ENCODE results near the gene TMEM175.
"Not testable (repeated sequence)": the region's sequence is repeated elsewhere in the genome, so short reads cannot be mapped to it uniquely, and the experiment has no call there.

Gene TMEM175

GRCh38 chr4:910366-911091 is 21.7 kb upstream of the TMEM175 start:
- peaks cover 6% of the 10 kb centered on the region; the same call in 1 of the 2 replicates for H3K36me3 ChIP-seq (ENCODE audit: insufficient read depth, low read length)
- WGBS, result 95% methylated on average over 26 of the region's 26 CpGs
- H3K27me3 ChIP-seq (ENCODE audit: insufficient read depth, low read length), result no peaks in the 10 kb centered on the region
- H3K9me3 ChIP-seq (ENCODE audit: insufficient read depth, low read depth, low read length), result no peaks in the 10 kb centered on the region
- no peak overlapping the region for H3K4me3 ChIP-seq (ENCODE audit: low read length)
- no peak overlapping the region for H3K27ac ChIP-seq (ENCODE audit: low read depth, low read length)
- H3K4me1 ChIP-seq (ENCODE audit: insufficient read depth, low read length), result no peaks in the 10 kb centered on the region; the same call in 1 of the 2 replicates
- H3K9ac ChIP-seq (ENCODE audit: low read depth, low read length), result no peak overlapping the region

GRCh38 chr4:911221-911751 is 21.0 kb upstream of the TMEM175 start:
- peaks cover 6% of the 10 kb centered on the region; the same call in 1 of the 2 replicates for H3K36me3 ChIP-seq (ENCODE audit: insufficient read depth, low read length)
- no peaks in the 10 kb centered on the region for H3K9me3 ChIP-seq (ENCODE audit: insufficient read depth, low read depth, low read length)
- 95% methylated on average over 23 of the region's 23 CpGs for WGBS
- H3K27me3 ChIP-seq (ENCODE audit: insufficient read depth, low read length), result no peaks in the 10 kb centered on the region
- H3K9ac ChIP-seq (ENCODE audit: low read depth, low read length), result no peak overlapping the region
- H3K27ac ChIP-seq (ENCODE audit: low read depth, low read length), result no peak overlapping the region
- H3K4me1 ChIP-seq (ENCODE audit: insufficient read depth, low read length), result no peaks in the 10 kb centered on the region; the same call in 1 of the 2 replicates
- H3K4me3 ChIP-seq (ENCODE audit: low read length), result no peak overlapping the region

GRCh38 chr4:911871-912490 is 20.3 kb upstream of the TMEM175 start:
- peak overlapping the region; percentile 6; the same call in 1 of the 2 replicates for H3K27ac ChIP-seq (ENCODE audit: low read depth, low read length)
- H3K9ac ChIP-seq (ENCODE audit: low read depth, low read length), result no peak overlapping the region
- no peak overlapping the region for H3K4me3 ChIP-seq (ENCODE audit: low read length)
- H3K36me3 ChIP-seq (ENCODE audit: insufficient read depth, low read length), result peaks cover 6% of the 10 kb centered on the region; the same call in 1 of the 2 replicates
- WGBS, result 82% methylated on average over 29 of the region's 29 CpGs
- H3K9me3 ChIP-seq (ENCODE audit: insufficient read depth, low read depth, low read length), result no peaks in the 10 kb centered on the region
- no peaks in the 10 kb centered on the region; the same call in 1 of the 2 replicates for H3K4me1 ChIP-seq (ENCODE audit: insufficient read depth, low read length)
- H3K27me3 ChIP-seq (ENCODE audit: insufficient read depth, low read length), result no peaks in the 10 kb centered on the region

- no peak overlapping the region for H3K4me3 ChIP-seq (ENCODE audit: low read length)
- no peaks in the 10 kb centered on the region for H3K27me3 ChIP-seq (ENCODE audit: insufficient read depth, low read length)
- no peak overlapping the region for H3K9ac ChIP-seq (ENCODE audit: low read depth, low read length)
- H3K4me1 ChIP-seq (ENCODE audit: insufficient read depth, low read length), result no peaks in the 10 kb centered on the region; the same call in 1 of the 2 replicates
- peak overlapping the region; percentile 6; the same call in 1 of the 2 replicates for H3K27ac ChIP-seq (ENCODE audit: low read depth, low read length)
- peaks cover 6% of the 10 kb centered on the region; the same call in 1 of the 2 replicates for H3K36me3 ChIP-seq (ENCODE audit: insufficient read depth, low read length)
- 75% methylated on average over 19 of the region's 19 CpGs for WGBS
- no peaks in the 10 kb centered on the region for H3K9me3 ChIP-seq (ENCODE audit: insufficient read depth, low read depth, low read length)
These were observed 19.5 kb upstream of the TMEM175 start for GRCh38 chr4:912548-913279.

- Histone ChIP-seq H3K36me3 (ENCODE audit: insufficient read depth, low read length) (peaks cover 6% of the 10 kb centered on the region; the same call in 1 of the 2 replicates), H3K4me3 (ENCODE audit: low read length) (no peak overlapping the region), H3K9me3 (ENCODE audit: insufficient read depth, low read depth, low read length) (no peaks in the 10 kb centered on the region), H3K4me1 (ENCODE audit: insufficient read depth, low read length) (no peaks in the 10 kb centered on the region; the same call in 1 of the 2 replicates), H3K27ac (ENCODE audit: low read depth, low read length) (no peak overlapping the region), H3K9ac (ENCODE audit: low read depth, low read length) (no peak overlapping the region), H3K27me3 (ENCODE audit: insufficient read depth, low read length) (no peaks in the 10 kb centered on the region)
- WGBS, result 94% methylated on average over 4 of the region's 4 CpGs
These were observed 19.0 kb upstream of the TMEM175 start for GRCh38 chr4:913280-913618.

GRCh38 chr4:914531-914930 is 17.7 kb upstream of the TMEM175 start:
- no peaks in the 10 kb centered on the region for H3K27me3 ChIP-seq (ENCODE audit: insufficient read depth, low read length)
- no peak overlapping the region for H3K27ac ChIP-seq (ENCODE audit: low read depth, low read length)
- H3K36me3 ChIP-seq (ENCODE audit: insufficient read depth, low read length), result peaks cover 6% of the 10 kb centered on the region; the same call in 1 of the 2 replicates
- H3K9me3 ChIP-seq (ENCODE audit: insufficient read depth, low read depth, low read length), result no peaks in the 10 kb centered on the region
- H3K4me1 ChIP-seq (ENCODE audit: insufficient read depth, low read length), result no peaks in the 10 kb centered on the region; the same call in 1 of the 2 replicates
- WGBS, result 92% methylated on average over 21 of the region's 21 CpGs
- no peak overlapping the region for H3K9ac ChIP-seq (ENCODE audit: low read depth, low read length)
- H3K4me3 ChIP-seq (ENCODE audit: low read length), result no peak overlapping the region

- H3K4me1 ChIP-seq (ENCODE audit: insufficient read depth, low read length), result no peaks in the 10 kb centered on the region; the same call in 1 of the 2 replicates
- no peak overlapping the region for H3K4me3 ChIP-seq (ENCODE audit: low read length)
- no peak overlapping the region for H3K9ac ChIP-seq (ENCODE audit: low read depth, low read length)
- no peak overlapping the region for H3K27ac ChIP-seq (ENCODE audit: low read depth, low read length)
- H3K9me3 ChIP-seq (ENCODE audit: insufficient read depth, low read depth, low read length), result no peaks in the 10 kb centered on the region
- 93% methylated on average over 20 of the region's 20 CpGs for WGBS
- H3K27me3 ChIP-seq (ENCODE audit: insufficient read depth, low read length), result no peaks in the 10 kb centered on the region
- peaks cover 6% of the 10 kb centered on the region; the same call in 1 of the 2 replicates for H3K36me3 ChIP-seq (ENCODE audit: insufficient read depth, low read length)
These were observed 17.2 kb upstream of the TMEM175 start for GRCh38 chr4:915041-915474.

GRCh38 chr4:915595-915994 is 16.7 kb upstream of the TMEM175 start:
- Histone ChIP-seq H3K4me1 (ENCODE audit: insufficient read depth, low read length) (no peaks in the 10 kb centered on the region; the same call in 1 of the 2 replicates), H3K27ac (ENCODE audit: low read depth, low read length) (no peak overlapping the region), H3K9ac (ENCODE audit: low read depth, low read length) (no peak overlapping the region), H3K36me3 (ENCODE audit: insufficient read depth, low read length) (peaks cover 6% of the 10 kb centered on the region; the same call in 1 of the 2 replicates), H3K27me3 (ENCODE audit: insufficient read depth, low read length) (no peaks in the 10 kb centered on the region), H3K9me3 (ENCODE audit: insufficient read depth, low read depth, low read length) (no peaks in the 10 kb centered on the region), H3K4me3 (ENCODE audit: low read length) (no peak overlapping the region)
- 59% methylated on average over 8 of the region's 8 CpGs for WGBS

- Histone ChIP-seq H3K4me1 (ENCODE audit: insufficient read depth, low read length) (no peaks in the 10 kb centered on the region), H3K9me3 (ENCODE audit: insufficient read depth, low read depth, low read length) (no peaks in the 10 kb centered on the region), H3K4me3 (ENCODE audit: low read length) (no peak overlapping the region), H3K27me3 (ENCODE audit: insufficient read depth, low read length) (no peaks in the 10 kb centered on the region), H3K36me3 (ENCODE audit: insufficient read depth, low read length) (no peaks in the 10 kb centered on the region), H3K27ac (ENCODE audit: low read depth, low read length) (no peak overlapping the region), H3K9ac (ENCODE audit: low read depth, low read length) (no peak overlapping the region)
- WGBS, result 94% methylated on average over 7 of the region's 7 CpGs
These were observed 14.8 kb upstream of the TMEM175 start for GRCh38 chr4:917466-917865.

GRCh38 chr4:917992-918391 is 14.3 kb upstream of the TMEM175 start:
- Histone ChIP-seq H3K4me1 (ENCODE audit: insufficient read depth, low read length) (no peaks in the 10 kb centered on the region), H3K4me3 (ENCODE audit: low read length) (no peak overlapping the region), H3K9ac (ENCODE audit: low read depth, low read length) (no peak overlapping the region), H3K36me3 (ENCODE audit: insufficient read depth, low read length) (no peaks in the 10 kb centered on the region), H3K27me3 (ENCODE audit: insufficient read depth, low read length) (no peaks in the 10 kb centered on the region), H3K9me3 (ENCODE audit: insufficient read depth, low read depth, low read length) (no peaks in the 10 kb centered on the region), H3K27ac (ENCODE audit: low read depth, low read length) (no peak overlapping the region)
- WGBS, result 88% methylated on average over 2 of the region's 2 CpGs

- 84% methylated on average over 6 of the region's 6 CpGs for WGBS
- H3K27ac ChIP-seq (ENCODE audit: low read depth, low read length); H3K4me3 ChIP-seq (ENCODE audit: low read length); H3K27me3 ChIP-seq (ENCODE audit: insufficient read depth, low read length); H3K4me1 ChIP-seq (ENCODE audit: insufficient read depth, low read length); H3K9ac ChIP-seq (ENCODE audit: low read depth, low read length); H3K9me3 ChIP-seq (ENCODE audit: insufficient read depth, low read depth, low read length); H3K36me3 ChIP-seq (ENCODE audit: insufficient read depth, low read length): not testable (repeated sequence)
These were observed 13.7 kb upstream of the TMEM175 start for GRCh38 chr4:918591-918990.
